Adrenal gland (tissue), 12 donors: ENCODE data around the gene ATG16L2. TPM values are rescaled to one million over a fixed set of nuclear protein-coding genes. Genes with fewer than 3 reads are reported as not detected.
A peak's percentile ranks its signal among the peaks of the same experiment; 100 is the strongest.

Source experiments
- DNase-seq, 7 donors: peaks; one replicate each; pipeline ENCODE4 v3.0.0-alpha.2; 2019 to 2020
- H3K27ac ChIP-seq, 5 donors: fragments of 200-600 bp; sonication (generic) in 4 of 5; 1 replicate in 3 of 5; 2 replicates in 2 of 5; pipeline versions ENCODE4 v1.5.1 to v1.8.0; 2016 to 2020; ENCODE audit warnings: mild to moderate bottlenecking in 1 of 5
- H3K27me3 ChIP-seq: fragments of 200-600 bp; 2 replicates; pipeline ENCODE4 v1.8.0; 2021
- H3K36me3 ChIP-seq, 2 donors: fragments of 200-600 bp; replicated peaks in 1 of 2; 1 replicate in 1 of 2; 2 replicates in 1 of 2; pipeline versions ENCODE4 v1.5.1 to v1.8.0; 2018 to 2022
- H3K4me1 ChIP-seq, 2 donors: fragments of 200-600 bp; replicated peaks in 1 of 2; 1 replicate in 1 of 2; 2 replicates in 1 of 2; pipeline versions ENCODE4 v1.5.1 to v1.8.0; 2018 to 2021
- H3K4me3 ChIP-seq, 4 donors: fragments of 200-600 bp; sonication (generic) in 3 of 4; one replicate each; pipeline ENCODE4 v1.5.1; 2016 to 2018
- H3K9me3 ChIP-seq, 3 donors: fragments of 200-600 bp; sonication (generic) in 1 of 3; replicated peaks in 1 of 3; 1 replicate in 2 of 3; 2 replicates in 1 of 3; pipeline versions ENCODE4 v1.5.1 to v1.8.0; 2016 to 2021
- POLR2A ChIP-seq, 2 donors: fragments of 450-650 bp; IDR thresholded peaks; one replicate each; pipeline ENCODE4 v1.6.1; 2017; ENCODE audit warnings: antibody characterized with exemption in 2 of 2, mild to moderate bottlenecking in 2 of 2, moderate library complexity in 1 of 2
- WGBS, 4 donors: extraction: QIAGEN DNeasy Blood & Tissue Kit in 2 of 4; methylation state at CpG; one replicate each; pipeline versions ENCODE4 v1.1.5 to v1.1.7; 2013 to 2017; 5-methylcytosine and 5-hydroxymethylcytosine counted together
- intact Hi-C, 2 donors: fragments of 100-400 bp; cut with DNase I; formaldehyde crosslinking; loops; one replicate each; pipeline versions ENCODE4 v1.14.1 to v1.15.0; 2022 to 2023
- polyA plus RNA-seq, 3 donors: library from polyadenylated mRNA; stranded (reverse); fragments of 200-250 nt in 2 of 3; fragments of 350-450 nt in 1 of 3; fragmentation: Illumina TruSeq in 1 of 3; extraction: RNeasy Lipid Tissue Mini Kit (QIAGEN cat#74804) in 1 of 3; gene quantifications; one replicate each; pipeline ENCODE4 v1.2.3, GENCODE V29; 2013 to 2014
- total RNA-seq, 9 donors: library from RNA; depleted of rRNA in 4 of 9; stranded (reverse); fragments of >200 nt in 4 of 9; fragments of 120-200 nt in 1 of 9; fragmentation: NEBNext Ultra II Directional in 1 of 9; extraction: Animal tissue kit (Norgen Biotek cat#: 25700) in 1 of 9; gene quantifications; one replicate each; pipeline versions ENCODE4 v1.1.0 to v1.2.4, GENCODE V29; 2013 to 2023
- TF ChIP-seq, protein P1 (sequence below), 6 experiments: fragments of 450-650 bp in 4 of 6; fragments of 200-600 bp in 2 of 6; sonication (generic) in 1 of 6; IDR thresholded peaks; 1 replicate in 5 of 6; 2 replicates in 1 of 6; pipeline versions ENCODE4 v1.5.1 to v1.8.0; 2016 to 2021; ENCODE audit warnings: antibody characterized with exemption in 6 of 6, mild to moderate bottlenecking in 2 of 6, moderate library complexity in 1 of 6
- donor health status: healthy with polysubstance abuse.
- donor health status: Bipolar disorder and iron deficiency.
- donor health status: DM: yes; HTN: yes; CAD: no.
- donor health status: DM: no; HTN: no; CAD: no.
- donor health status: DM: no; HTN: no; CAD: no.
- donor health status: DM: yes; HTN: yes; CAD: no.

The ATG16L2 gene
- total and polyA plus RNA-seq, 12 donors = 5.7 to 343 (median 30.6) TPM

DNA sequence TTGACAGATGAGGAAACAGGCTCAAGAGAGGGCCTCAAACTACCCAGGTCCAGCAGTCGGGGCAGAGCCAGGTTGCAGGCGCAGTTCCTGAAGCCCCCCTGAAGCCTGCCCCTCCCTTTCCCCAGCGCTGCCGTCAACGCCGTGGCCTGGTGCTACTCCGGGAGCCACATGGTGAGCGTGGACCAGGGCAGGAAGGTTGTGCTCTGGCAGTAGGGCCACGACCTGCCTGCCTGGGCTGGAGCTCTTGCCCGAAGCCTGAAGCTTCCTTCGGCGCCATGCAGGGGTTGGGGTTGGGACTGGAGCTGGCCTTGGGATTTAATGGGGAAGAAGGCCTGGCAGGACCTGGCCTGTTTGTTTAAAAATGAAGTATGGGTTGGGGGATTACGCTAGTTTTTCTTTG is 15.0 kb downstream of the ATG16L2 start:
- intact Hi-C loops = loop anchor here (2.0 to 5.0 kb wide), 2 partner anchors 348 to 350 kb away; no protein-coding TSS in a partner anchor

DNA sequence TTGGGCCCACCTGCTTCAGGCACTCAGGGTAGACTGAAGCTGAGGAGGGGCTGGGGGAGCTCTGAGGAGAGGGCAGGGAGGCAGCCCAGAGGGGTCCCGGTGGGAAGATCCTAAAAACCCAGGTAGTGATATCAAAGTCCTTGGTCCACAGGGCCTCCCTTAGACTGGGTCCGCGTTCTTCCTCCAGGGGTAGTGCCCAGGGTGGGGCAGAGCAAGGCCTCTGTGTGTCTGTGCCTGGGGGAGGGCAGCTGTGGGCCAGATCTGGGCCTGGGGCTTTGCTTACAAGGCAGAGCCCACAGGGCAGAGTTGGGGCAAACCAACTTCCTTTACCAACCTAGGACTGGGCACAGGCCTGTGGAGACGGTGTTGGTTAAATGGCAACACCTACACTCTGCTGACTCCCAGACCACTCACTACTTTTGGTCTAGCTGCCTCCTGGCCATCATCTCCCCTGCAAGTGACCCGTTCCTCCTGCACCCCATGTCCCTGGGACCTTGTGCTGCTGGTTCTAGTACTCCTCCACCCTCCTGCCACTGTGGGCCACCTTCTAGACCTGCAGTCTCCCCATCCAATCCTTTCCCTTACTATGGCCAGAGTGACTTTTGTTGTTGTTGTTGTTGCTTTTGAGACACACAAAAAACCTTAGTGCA is 15.8 kb downstream of the ATG16L2 start:
- H3K9me3 ChIP-seq = no peaks in the 10 kb centered on the region

More for the DNA sequence above, 15.0 kb downstream of the ATG16L2 start:
- peak overlapping the region in 2 of 5 donors; percentile 87 for H3K27ac ChIP-seq
- peaks cover 34 to 48% of the 10 kb centered on the region in 2 donors for H3K4me1 ChIP-seq
- no peaks in the 10 kb centered on the region for H3K27me3 ChIP-seq
- WGBS, 4 donors = 93 to 98% (median 94%) methylated on average over 12 to 13 of the region's 13 CpGs
- peaks cover 0 to 2% of the 10 kb centered on the region in 2 donors for H3K36me3 ChIP-seq
- DNase-seq = peak in 2 of 7 donors; percentile 23 to 47
- no peak overlapping the region for H3K4me3 ChIP-seq
- no peaks in the 10 kb centered on the region for H3K9me3 ChIP-seq
- TF ChIP-seq, protein P1, sequence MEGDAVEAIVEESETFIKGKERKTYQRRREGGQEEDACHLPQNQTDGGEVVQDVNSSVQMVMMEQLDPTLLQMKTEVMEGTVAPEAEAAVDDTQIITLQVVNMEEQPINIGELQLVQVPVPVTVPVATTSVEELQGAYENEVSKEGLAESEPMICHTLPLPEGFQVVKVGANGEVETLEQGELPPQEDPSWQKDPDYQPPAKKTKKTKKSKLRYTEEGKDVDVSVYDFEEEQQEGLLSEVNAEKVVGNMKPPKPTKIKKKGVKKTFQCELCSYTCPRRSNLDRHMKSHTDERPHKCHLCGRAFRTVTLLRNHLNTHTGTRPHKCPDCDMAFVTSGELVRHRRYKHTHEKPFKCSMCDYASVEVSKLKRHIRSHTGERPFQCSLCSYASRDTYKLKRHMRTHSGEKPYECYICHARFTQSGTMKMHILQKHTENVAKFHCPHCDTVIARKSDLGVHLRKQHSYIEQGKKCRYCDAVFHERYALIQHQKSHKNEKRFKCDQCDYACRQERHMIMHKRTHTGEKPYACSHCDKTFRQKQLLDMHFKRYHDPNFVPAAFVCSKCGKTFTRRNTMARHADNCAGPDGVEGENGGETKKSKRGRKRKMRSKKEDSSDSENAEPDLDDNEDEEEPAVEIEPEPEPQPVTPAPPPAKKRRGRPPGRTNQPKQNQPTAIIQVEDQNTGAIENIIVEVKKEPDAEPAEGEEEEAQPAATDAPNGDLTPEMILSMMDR (IDR thresholded peaks at IDR 0.05) = no peak
- no peak for TF ChIP-seq POLR2A (IDR thresholded peaks at IDR 0.05)

DNA sequence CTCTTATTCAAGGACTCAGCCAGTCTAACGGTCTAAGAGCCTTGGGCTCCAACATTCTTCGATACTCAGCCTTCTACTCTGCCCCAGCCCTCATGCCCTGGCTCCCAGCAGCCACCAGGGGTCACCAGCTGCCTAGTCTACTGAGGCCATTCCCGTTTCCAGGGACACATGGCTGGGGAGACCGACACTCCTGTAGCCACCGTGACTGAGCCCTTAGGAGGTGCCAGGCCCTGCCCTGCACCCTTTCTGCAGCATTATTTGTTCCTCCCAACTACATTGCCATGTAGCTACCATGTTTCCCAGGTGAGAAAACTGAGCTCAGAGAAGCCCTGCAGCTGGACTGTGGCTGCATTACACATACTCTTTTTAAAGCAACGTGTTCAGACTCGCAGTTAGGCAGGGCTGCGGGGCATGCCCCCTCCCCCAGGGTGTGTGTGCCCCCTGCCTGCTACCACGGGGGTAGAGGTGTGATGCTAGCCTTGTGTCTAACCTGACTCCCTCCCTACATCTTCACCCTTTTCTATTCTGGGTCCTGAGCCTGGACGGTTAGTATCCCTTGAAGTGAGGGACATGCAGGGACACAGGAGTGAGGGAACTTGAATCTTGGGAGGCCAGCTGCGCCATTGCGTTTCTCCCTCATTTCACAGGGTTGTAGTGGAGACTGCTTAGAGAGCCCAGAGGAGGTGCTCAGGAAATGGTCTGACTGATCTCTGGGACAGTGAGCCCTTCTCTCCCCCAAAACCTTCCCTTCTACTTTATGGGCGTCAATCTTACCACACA is 17.5 kb downstream of the ATG16L2 start:
- H3K4me1 ChIP-seq = peaks cover 45 to 67% of the 10 kb centered on the region in 2 donors
- no peak for TF ChIP-seq POLR2A (IDR thresholded peaks at IDR 0.05)
- TF ChIP-seq, protein P1 (IDR thresholded peaks at IDR 0.05) = peak; percentile 76 to 99 (median 98)
- DNase-seq = peak; percentile 88 to 96 (median 93)
- H3K27ac ChIP-seq = peak overlapping the region in 3 of 5 donors; percentile 31 to 90 (median 82)
- H3K9me3 ChIP-seq = no peaks in the 10 kb centered on the region
- no peaks in the 10 kb centered on the region for H3K27me3 ChIP-seq
- 33 to 45% (median 38%) methylated on average over 9 to 13 of the region's 13 CpGs for WGBS, 4 donors
- no peak overlapping the region for H3K4me3 ChIP-seq
- peaks cover 0 to 2% of the 10 kb centered on the region in 2 donors for H3K36me3 ChIP-seq
- intact Hi-C loops = loop anchor here (5.0 to 10.0 kb wide), 2 partner anchors 93 to 411 kb away; no protein-coding TSS in a partner anchor

More for the DNA sequence above, 15.8 kb downstream of the ATG16L2 start:
- peak in 2 of 7 donors; percentile 26 to 51 for DNase-seq
- intact Hi-C loops = loop anchor here (2.0 to 10.0 kb wide), 4 partner anchors 95 to 412 kb away; no protein-coding TSS in a partner anchor
- no peaks in the 10 kb centered on the region for H3K27me3 ChIP-seq
- H3K36me3 ChIP-seq = peaks cover 0 to 2% of the 10 kb centered on the region in 2 donors
- no peak overlapping the region for H3K4me3 ChIP-seq
- TF ChIP-seq, protein P1 (IDR thresholded peaks at IDR 0.05) = no peak
- TF ChIP-seq POLR2A (IDR thresholded peaks at IDR 0.05) = no peak
- no peak overlapping the region for H3K27ac ChIP-seq
- 90 to 98% (median 94%) methylated on average over 3 to 5 of the region's 5 CpGs for WGBS, 4 donors
- peaks cover 40 to 56% of the 10 kb centered on the region in 2 donors for H3K4me1 ChIP-seq
